ENCODE data around the gene ZBTB38. TPM values are rescaled to one million over a fixed set of nuclear protein-coding genes. Genes with fewer than 3 reads are reported as not detected.

Gene ZBTB38
- total RNA-seq, 3 donors from 2014 or later (not counting 1 experiment from before 2014, with no cell fraction given) = 40.3 to 68.3 (median 56.7) TPM

DNA sequence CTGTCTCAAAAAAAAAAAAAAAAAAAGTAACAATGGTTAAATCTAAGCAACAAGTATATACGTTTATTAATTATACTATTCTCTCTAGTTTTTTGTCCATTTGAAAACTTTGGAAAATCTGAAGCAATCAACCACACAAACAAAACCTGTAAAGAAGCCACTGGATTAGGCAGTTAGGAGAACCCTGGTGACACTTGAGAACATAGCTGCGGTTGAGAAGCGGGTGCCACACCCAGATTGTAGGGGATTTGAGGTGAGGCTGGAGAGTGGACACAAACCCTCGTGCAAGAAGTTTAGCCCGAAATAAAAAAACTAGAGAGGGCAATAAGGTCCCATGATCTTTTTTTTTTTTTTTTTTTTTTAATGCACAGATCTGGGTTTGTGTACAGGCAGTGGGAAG is 25.9 kb upstream of the ZBTB38 start:
- intact Hi-C loops (cut with micrococcal nuclease) = no loop called here

DNA sequence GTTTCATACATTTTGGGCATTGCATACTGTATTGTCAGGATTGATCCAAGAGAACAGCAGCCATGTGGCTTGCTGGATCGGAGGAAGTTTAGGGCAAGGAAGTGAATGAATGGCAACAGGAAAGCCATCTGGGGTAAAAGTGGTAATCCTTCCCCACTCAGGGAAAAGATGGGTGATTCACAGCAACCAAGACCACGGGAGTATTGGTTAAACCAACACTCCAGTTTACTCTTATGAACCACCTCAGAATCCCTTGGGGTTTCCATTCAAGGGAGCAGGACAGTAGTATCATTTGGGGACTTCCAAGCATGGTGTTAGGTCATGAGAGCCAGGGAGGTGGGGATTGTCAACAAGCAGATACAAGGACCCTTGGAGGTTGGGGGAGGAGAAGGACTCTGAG is 25.2 kb upstream of the ZBTB38 start:
- no peak overlapping the region for H3K4me3 Mint-ChIP-seq
- Histone ChIP-seq H3K4me1 (ENCODE audit: control insufficient read depth, insufficient read depth, low read length) (no peaks in the 10 kb centered on the region), H3K27ac (ENCODE audit: low read length) (no peak overlapping the region), H3K9me3 (ENCODE audit: control insufficient read depth, insufficient read depth, low read length) (no peaks in the 10 kb centered on the region), H3K4me3 (ENCODE audit: low read length) (no peak overlapping the region), H3K27me3 (ENCODE audit: control insufficient read depth, insufficient read depth, low read length) (no peaks in the 10 kb centered on the region), H3K36me3 (ENCODE audit: control insufficient read depth, insufficient read depth, low read length) (no peaks in the 10 kb centered on the region)
- H3K4me1 Mint-ChIP-seq = no peaks in the 10 kb centered on the region
- H3K9me3 Mint-ChIP-seq = no peaks in the 10 kb centered on the region
- no peak for TF ChIP-seq CTCF (IDR thresholded peaks at IDR 0.05)
- no peak overlapping the region for H3K27ac Mint-ChIP-seq
- peaks cover 11 to 17% of the 10 kb centered on the region in 2 donors for H3K27me3 Mint-ChIP-seq (ENCODE audit: low read depth in 2 of 2)
- WGBS (ENCODE audit: insufficient coverage) = 86% methylated on average over 1 of the region's 2 CpGs
- H3K36me3 Mint-ChIP-seq = no peaks in the 10 kb centered on the region
- DNase-seq (no peak), ATAC-seq (no peak)
- intact Hi-C loops (cut with micrococcal nuclease) = no loop called here

More for the DNA sequence above, 25.9 kb upstream of the ZBTB38 start:
- no peaks in the 10 kb centered on the region for H3K27me3 ChIP-seq (ENCODE audit: control insufficient read depth, insufficient read depth, low read length)
- no peaks in the 10 kb centered on the region for H3K9me3 Mint-ChIP-seq
- H3K27ac Mint-ChIP-seq = no peak overlapping the region
- H3K4me1 Mint-ChIP-seq = no peaks in the 10 kb centered on the region
- ATAC-seq (no peak), DNase-seq (no peak)
- H3K4me1 ChIP-seq (ENCODE audit: control insufficient read depth, insufficient read depth, low read length) = no peaks in the 10 kb centered on the region
- no peaks in the 10 kb centered on the region for H3K36me3 ChIP-seq (ENCODE audit: control insufficient read depth, insufficient read depth, low read length)
- no peak overlapping the region for H3K4me3 Mint-ChIP-seq
- H3K27me3 Mint-ChIP-seq (ENCODE audit: low read depth in 2 of 2) = peaks cover 11 to 17% of the 10 kb centered on the region in 2 donors
- H3K4me3 ChIP-seq (ENCODE audit: low read length) = no peak overlapping the region
- H3K27ac ChIP-seq (ENCODE audit: low read length) = no peak overlapping the region
- WGBS (ENCODE audit: insufficient coverage) = 87% methylated on average over 4 of the region's 5 CpGs
- no peaks in the 10 kb centered on the region for H3K9me3 ChIP-seq (ENCODE audit: control insufficient read depth, insufficient read depth, low read length)
- no peak for TF ChIP-seq CTCF (IDR thresholded peaks at IDR 0.05)
- no peaks in the 10 kb centered on the region for H3K36me3 Mint-ChIP-seq

DNA sequence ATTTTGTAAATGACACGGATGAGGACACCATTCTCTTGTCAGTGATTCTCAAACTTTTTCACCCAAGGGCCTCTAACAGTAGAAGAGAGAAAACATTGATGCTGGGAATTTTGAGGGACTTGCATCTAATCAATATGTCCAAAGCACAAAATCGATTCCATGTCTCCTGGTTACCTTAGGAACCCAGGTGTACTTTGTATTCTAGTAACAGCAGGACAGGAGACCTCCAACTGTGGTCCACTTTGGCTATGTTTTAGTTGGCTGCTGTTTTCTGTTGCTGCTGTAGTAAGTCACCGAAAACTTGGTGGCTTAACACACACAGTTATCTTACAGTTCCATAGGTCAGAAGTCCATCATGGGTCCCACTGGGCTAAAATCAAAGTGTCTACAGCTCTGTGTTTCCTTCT is 24.4 kb upstream of the ZBTB38 start:
- Histone ChIP-seq H3K4me1 (ENCODE audit: control insufficient read depth, insufficient read depth, low read length) (no peaks in the 10 kb centered on the region), H3K9me3 (ENCODE audit: control insufficient read depth, insufficient read depth, low read length) (no peaks in the 10 kb centered on the region), H3K27me3 (ENCODE audit: control insufficient read depth, insufficient read depth, low read length) (no peaks in the 10 kb centered on the region), H3K4me3 (ENCODE audit: low read length) (no peak overlapping the region), H3K27ac (ENCODE audit: low read length) (no peak overlapping the region), H3K36me3 (ENCODE audit: control insufficient read depth, insufficient read depth, low read length) (no peaks in the 10 kb centered on the region)
- no peak for TF ChIP-seq CTCF (IDR thresholded peaks at IDR 0.05)
- Mint-ChIP-seq H3K27ac (no peak overlapping the region), H3K36me3 (no peaks in the 10 kb centered on the region), H3K4me3 (no peak overlapping the region), H3K4me1 (no peaks in the 10 kb centered on the region), H3K9me3 (no peaks in the 10 kb centered on the region), H3K27me3 (ENCODE audit: low read depth in 2 of 2) (peaks cover 11 to 17% of the 10 kb centered on the region in 2 donors)
- DNase-seq = no peak
- intact Hi-C loops (cut with micrococcal nuclease) = no loop called here
- ATAC-seq = no peak
- 93% methylated on average over 2 of the region's 3 CpGs for WGBS (ENCODE audit: insufficient coverage)

DNA sequence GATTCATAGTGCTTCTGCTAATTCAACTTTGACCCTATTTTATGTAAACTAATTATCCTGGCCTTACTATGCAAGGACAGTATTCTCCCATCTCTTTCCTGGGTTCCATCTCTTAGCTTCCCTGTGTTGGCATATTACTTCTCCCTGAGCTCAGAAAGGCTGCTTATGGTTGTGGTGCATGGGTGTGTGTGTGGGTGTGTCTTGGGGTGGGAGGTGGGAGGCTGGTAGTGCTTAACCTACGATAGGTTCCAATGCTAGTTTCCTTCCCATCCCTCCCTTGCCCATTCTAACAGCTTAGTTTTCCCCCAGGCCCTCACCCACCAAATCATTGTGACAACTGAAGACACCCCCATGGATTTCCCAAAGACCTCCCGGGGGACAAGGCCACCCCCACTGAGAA is 22.8 kb upstream of the ZBTB38 start:
- H3K4me3 ChIP-seq (ENCODE audit: low read length) = no peak overlapping the region
- no peaks in the 10 kb centered on the region for H3K9me3 ChIP-seq (ENCODE audit: control insufficient read depth, insufficient read depth, low read length)
- WGBS (ENCODE audit: insufficient coverage) = 100% methylated on average over 1 of the region's 2 CpGs
- H3K27me3 ChIP-seq (ENCODE audit: control insufficient read depth, insufficient read depth, low read length) = no peaks in the 10 kb centered on the region
- TF ChIP-seq CTCF (IDR thresholded peaks at IDR 0.05) = no peak
- no peaks in the 10 kb centered on the region for H3K36me3 ChIP-seq (ENCODE audit: control insufficient read depth, insufficient read depth, low read length)
- no peak overlapping the region for H3K4me3 Mint-ChIP-seq
- intact Hi-C loops (cut with micrococcal nuclease) = no loop called here
- H3K27ac ChIP-seq (ENCODE audit: low read length) = no peak overlapping the region
- H3K4me1 Mint-ChIP-seq = no peaks in the 10 kb centered on the region
- no peaks in the 10 kb centered on the region for H3K36me3 Mint-ChIP-seq
- no peaks in the 10 kb centered on the region for H3K9me3 Mint-ChIP-seq
- H3K4me1 ChIP-seq (ENCODE audit: control insufficient read depth, insufficient read depth, low read length) = no peaks in the 10 kb centered on the region
- H3K27me3 Mint-ChIP-seq (ENCODE audit: low read depth in 2 of 2) = peaks cover 11 to 20% of the 10 kb centered on the region in 2 donors
- no peak for ATAC-seq
- no peak overlapping the region for H3K27ac Mint-ChIP-seq
- DNase-seq = no peak

Data from natural killer cell (primary cell).